Measurements from ENCODE around the gene GGT6.

DNA sequence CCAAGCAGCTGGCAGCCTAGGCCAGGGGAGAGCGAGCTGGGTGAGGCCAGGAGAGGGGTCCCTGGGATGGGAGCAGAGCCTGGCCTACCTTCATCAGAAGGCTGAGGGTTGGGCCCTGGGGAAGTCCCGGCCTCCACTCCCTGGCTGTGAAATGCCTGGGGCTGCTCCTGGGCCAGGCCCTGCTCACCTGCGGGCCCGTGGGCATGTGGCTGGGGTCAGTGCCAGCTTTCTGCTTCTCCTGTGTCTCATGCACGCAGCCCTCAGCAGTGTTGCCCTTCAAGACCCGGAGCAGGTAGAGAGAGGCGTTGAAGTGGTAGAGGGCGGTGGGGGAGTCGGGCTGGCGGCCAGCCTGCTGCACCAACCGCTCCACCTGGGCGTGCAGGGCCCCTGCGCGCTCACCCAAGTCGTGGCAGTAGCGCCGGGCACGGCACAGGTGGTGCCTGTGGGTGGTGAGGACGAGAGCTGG lies 17.6 kb downstream of the GGT6 start:
- TF ChIP-seq, protein P1, sequence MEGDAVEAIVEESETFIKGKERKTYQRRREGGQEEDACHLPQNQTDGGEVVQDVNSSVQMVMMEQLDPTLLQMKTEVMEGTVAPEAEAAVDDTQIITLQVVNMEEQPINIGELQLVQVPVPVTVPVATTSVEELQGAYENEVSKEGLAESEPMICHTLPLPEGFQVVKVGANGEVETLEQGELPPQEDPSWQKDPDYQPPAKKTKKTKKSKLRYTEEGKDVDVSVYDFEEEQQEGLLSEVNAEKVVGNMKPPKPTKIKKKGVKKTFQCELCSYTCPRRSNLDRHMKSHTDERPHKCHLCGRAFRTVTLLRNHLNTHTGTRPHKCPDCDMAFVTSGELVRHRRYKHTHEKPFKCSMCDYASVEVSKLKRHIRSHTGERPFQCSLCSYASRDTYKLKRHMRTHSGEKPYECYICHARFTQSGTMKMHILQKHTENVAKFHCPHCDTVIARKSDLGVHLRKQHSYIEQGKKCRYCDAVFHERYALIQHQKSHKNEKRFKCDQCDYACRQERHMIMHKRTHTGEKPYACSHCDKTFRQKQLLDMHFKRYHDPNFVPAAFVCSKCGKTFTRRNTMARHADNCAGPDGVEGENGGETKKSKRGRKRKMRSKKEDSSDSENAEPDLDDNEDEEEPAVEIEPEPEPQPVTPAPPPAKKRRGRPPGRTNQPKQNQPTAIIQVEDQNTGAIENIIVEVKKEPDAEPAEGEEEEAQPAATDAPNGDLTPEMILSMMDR (IDR thresholded peaks at IDR 0.05; ENCODE audit: low read depth, low read length): no peak
- no peak for TF ChIP-seq EZH2phosphoT487 (IDR thresholded peaks at IDR 0.05; ENCODE audit: low read depth)

Data from OCI-LY3 (cell line).